ENCODE measurements around the gene RNF19B.

The RNF19B gene

GRCh38 chr1:32953495-32953894 is 11.1 kb downstream of the RNF19B start:
- H3K4me2 ChIP-seq (ENCODE audit: low read length) = no peak overlapping the region
- no peak overlapping the region for H2BK5ac ChIP-seq (ENCODE audit: low read length)
- H4K5ac ChIP-seq (ENCODE audit: low read length) = no peak overlapping the region
- no peak for DNase-seq
- no peak overlapping the region for H2AK5ac ChIP-seq (ENCODE audit: low read length)
- no peak overlapping the region for H3K23ac ChIP-seq (ENCODE audit: low read length)
- WGBS (ENCODE audit: extremely low coverage, insufficient coverage, low lambda C conversion rate) = no CpG with 5 or more reads among the region's 1 CpG
- H3K27me3 ChIP-seq (ENCODE audit: insufficient read depth, low read length, poor library complexity) = no peaks in the 10 kb centered on the region
- no peak overlapping the region for H3K4me3 ChIP-seq (ENCODE audit: low read length)
- H3K79me1 ChIP-seq (ENCODE audit: low read length) = peaks cover 3% of the 10 kb centered on the region
- H3K4ac ChIP-seq (ENCODE audit: low read depth, low read length) = no peak overlapping the region
- H3K79me2 ChIP-seq (ENCODE audit: control insufficient read depth, insufficient read depth, low read length) = no peaks in the 10 kb centered on the region
- no peak overlapping the region for H2BK120ac ChIP-seq (ENCODE audit: low read depth, low read length)
- no peak overlapping the region for H3K9ac ChIP-seq (ENCODE audit: low read length)
- H3K56ac ChIP-seq (ENCODE audit: low read length) = no peak overlapping the region
- no peaks in the 10 kb centered on the region for H3K4me1 ChIP-seq (ENCODE audit: control insufficient read depth, low read depth, low read length)
- no peak overlapping the region for H4K8ac ChIP-seq (ENCODE audit: low read depth, low read length)
- no peak overlapping the region for H3K27ac ChIP-seq (ENCODE audit: low read depth, low read length)
- no peak overlapping the region for H3K18ac ChIP-seq (ENCODE audit: low read length)
- H2BK15ac ChIP-seq (replicated peaks; ENCODE audit: low read depth) = no peak overlapping the region
- no peaks in the 10 kb centered on the region for H3K36me3 ChIP-seq (ENCODE audit: control insufficient read depth, insufficient read depth, low read length)

DNA sequence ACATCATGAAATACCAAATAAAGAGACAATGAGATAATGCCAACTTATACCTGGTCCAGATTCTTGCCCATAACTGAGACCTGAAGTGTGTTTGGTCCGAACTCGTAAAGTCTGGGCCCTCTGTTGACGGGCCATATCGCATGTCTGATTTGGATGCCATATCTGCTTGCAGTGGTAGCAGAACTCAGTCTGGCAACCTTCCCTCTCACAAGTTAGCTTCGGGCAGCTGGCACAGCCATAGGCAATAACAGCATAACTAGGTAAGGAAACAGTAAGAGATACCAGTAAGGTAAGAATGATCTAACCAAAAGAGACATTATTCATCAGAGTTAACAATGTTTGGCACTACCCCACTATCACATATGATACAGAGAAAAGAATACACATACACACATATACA is 15.1 kb downstream of the RNF19B start:
- no peaks in the 10 kb centered on the region for H3K27me3 ChIP-seq (ENCODE audit: insufficient read depth, low read length, poor library complexity)
- no peaks in the 10 kb centered on the region for H3K79me1 ChIP-seq (ENCODE audit: low read length)
- no peak overlapping the region for H2BK15ac ChIP-seq (replicated peaks; ENCODE audit: low read depth)
- H3K23ac ChIP-seq (ENCODE audit: low read length) = no peak overlapping the region
- no peak overlapping the region for H4K8ac ChIP-seq (ENCODE audit: low read depth, low read length)
- H2BK5ac ChIP-seq (ENCODE audit: low read length) = no peak overlapping the region
- H4K5ac ChIP-seq (ENCODE audit: low read length) = no peak overlapping the region
- H3K9ac ChIP-seq (ENCODE audit: low read length) = no peak overlapping the region
- no peak overlapping the region for H3K4me3 ChIP-seq (ENCODE audit: low read length)
- DNase-seq = no peak
- no peak overlapping the region for H2AK5ac ChIP-seq (ENCODE audit: low read length)
- H3K27ac ChIP-seq (ENCODE audit: low read depth, low read length) = no peak overlapping the region
- no peak overlapping the region for H3K56ac ChIP-seq (ENCODE audit: low read length)
- no CpG with 5 or more reads among the region's 5 CpGs for WGBS (ENCODE audit: extremely low coverage, insufficient coverage, low lambda C conversion rate)
- H3K36me3 ChIP-seq (ENCODE audit: control insufficient read depth, insufficient read depth, low read length) = no peaks in the 10 kb centered on the region
- no peak overlapping the region for H2BK120ac ChIP-seq (ENCODE audit: low read depth, low read length)
- no peaks in the 10 kb centered on the region for H3K4me1 ChIP-seq (ENCODE audit: control insufficient read depth, low read depth, low read length)
- H3K4ac ChIP-seq (ENCODE audit: low read depth, low read length) = no peak overlapping the region
- no peaks in the 10 kb centered on the region for H3K79me2 ChIP-seq (ENCODE audit: control insufficient read depth, insufficient read depth, low read length)
- H3K4me2 ChIP-seq (ENCODE audit: low read length) = no peak overlapping the region
- H3K18ac ChIP-seq (ENCODE audit: low read length) = no peak overlapping the region

DNA sequence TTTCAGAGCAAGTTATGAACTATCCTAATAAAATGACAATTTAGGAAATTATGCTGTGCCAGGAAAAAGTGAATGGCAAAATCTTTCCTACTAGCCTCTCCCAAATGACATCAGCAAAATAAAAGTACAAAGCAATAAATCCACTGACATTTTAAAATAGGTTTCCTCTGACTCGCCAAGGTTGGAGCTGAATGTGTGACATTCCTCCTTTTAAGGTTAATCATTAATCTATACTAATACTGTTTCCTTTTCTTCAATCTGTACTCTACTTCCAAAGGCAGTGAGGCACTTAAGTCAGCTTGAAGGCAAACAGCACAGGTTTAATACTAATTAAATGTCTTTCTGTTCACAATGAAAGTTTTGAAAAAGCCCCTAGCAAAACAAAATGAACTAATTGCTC is 15.7 kb downstream of the RNF19B start:
- Histone ChIP-seq H3K27ac (ENCODE audit: low read depth, low read length) (no peak overlapping the region), H3K18ac (ENCODE audit: low read length) (no peak overlapping the region), H2AK5ac (ENCODE audit: low read length) (no peak overlapping the region), H3K4me1 (ENCODE audit: control insufficient read depth, low read depth, low read length) (no peaks in the 10 kb centered on the region), H3K4me3 (ENCODE audit: low read length) (no peak overlapping the region), H3K79me2 (ENCODE audit: control insufficient read depth, insufficient read depth, low read length) (no peaks in the 10 kb centered on the region), H3K36me3 (ENCODE audit: control insufficient read depth, insufficient read depth, low read length) (no peaks in the 10 kb centered on the region), H3K27me3 (ENCODE audit: insufficient read depth, low read length, poor library complexity) (no peaks in the 10 kb centered on the region), H2BK15ac (replicated peaks; ENCODE audit: low read depth) (no peak overlapping the region), H3K9ac (ENCODE audit: low read length) (no peak overlapping the region), H3K56ac (ENCODE audit: low read length) (no peak overlapping the region), H3K79me1 (ENCODE audit: low read length) (no peaks in the 10 kb centered on the region), H4K5ac (ENCODE audit: low read length) (no peak overlapping the region), H2BK120ac (ENCODE audit: low read depth, low read length) (no peak overlapping the region), H3K23ac (ENCODE audit: low read length) (no peak overlapping the region), H4K8ac (ENCODE audit: low read depth, low read length) (no peak overlapping the region), H3K4me2 (ENCODE audit: low read length) (no peak overlapping the region), H3K4ac (ENCODE audit: low read depth, low read length) (no peak overlapping the region), H2BK5ac (ENCODE audit: low read length) (no peak overlapping the region)
- no CpG with 5 or more reads among the region's 1 CpG for WGBS (ENCODE audit: extremely low coverage, insufficient coverage, low lambda C conversion rate)
- no peak for DNase-seq

DNA sequence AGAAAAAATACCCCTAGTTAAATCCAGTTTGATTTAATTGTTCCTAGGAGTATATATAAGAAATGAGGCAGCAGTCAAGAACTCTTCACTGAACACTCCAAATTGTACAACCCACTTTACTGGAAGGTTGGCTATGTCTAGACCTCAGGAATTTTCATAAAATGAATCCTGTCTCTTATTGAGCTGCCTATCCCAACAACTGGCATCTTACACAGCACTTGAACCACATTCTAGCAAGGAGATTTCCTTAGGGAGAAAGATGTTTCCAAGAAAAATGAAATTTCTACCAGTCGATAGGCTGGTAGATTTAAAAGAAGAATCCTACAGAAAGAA is 16.3 kb downstream of the RNF19B start:
- Histone ChIP-seq H3K79me1 (ENCODE audit: low read length) (no peaks in the 10 kb centered on the region), H3K4me1 (ENCODE audit: control insufficient read depth, low read depth, low read length) (no peaks in the 10 kb centered on the region), H3K4ac (ENCODE audit: low read depth, low read length) (no peak overlapping the region), H3K4me2 (ENCODE audit: low read length) (no peak overlapping the region), H3K27me3 (ENCODE audit: insufficient read depth, low read length, poor library complexity) (no peaks in the 10 kb centered on the region), H3K79me2 (ENCODE audit: control insufficient read depth, insufficient read depth, low read length) (no peaks in the 10 kb centered on the region), H3K27ac (ENCODE audit: low read depth, low read length) (no peak overlapping the region), H4K8ac (ENCODE audit: low read depth, low read length) (no peak overlapping the region), H2BK5ac (ENCODE audit: low read length) (no peak overlapping the region), H2BK120ac (ENCODE audit: low read depth, low read length) (peak overlapping the region; percentile 45), H2AK5ac (ENCODE audit: low read length) (no peak overlapping the region), H2BK15ac (replicated peaks; ENCODE audit: low read depth) (no peak overlapping the region), H3K23ac (ENCODE audit: low read length) (no peak overlapping the region), H4K5ac (ENCODE audit: low read length) (no peak overlapping the region), H3K56ac (ENCODE audit: low read length) (no peak overlapping the region), H3K18ac (ENCODE audit: low read length) (no peak overlapping the region), H3K4me3 (ENCODE audit: low read length) (no peak overlapping the region), H3K36me3 (ENCODE audit: control insufficient read depth, insufficient read depth, low read length) (no peaks in the 10 kb centered on the region), H3K9ac (ENCODE audit: low read length) (no peak overlapping the region)
- no peak for DNase-seq
- no CpG with 5 or more reads among the region's 1 CpG for WGBS (ENCODE audit: extremely low coverage, insufficient coverage, low lambda C conversion rate)

- no peaks in the 10 kb centered on the region for H3K36me3 ChIP-seq (ENCODE audit: control insufficient read depth, insufficient read depth, low read length)
- H3K4me1 ChIP-seq (ENCODE audit: control insufficient read depth, low read depth, low read length) = no peaks in the 10 kb centered on the region
Measured at GRCh38 chr1:32947669-32948389, 16.8 kb downstream of the RNF19B start.

DNA sequence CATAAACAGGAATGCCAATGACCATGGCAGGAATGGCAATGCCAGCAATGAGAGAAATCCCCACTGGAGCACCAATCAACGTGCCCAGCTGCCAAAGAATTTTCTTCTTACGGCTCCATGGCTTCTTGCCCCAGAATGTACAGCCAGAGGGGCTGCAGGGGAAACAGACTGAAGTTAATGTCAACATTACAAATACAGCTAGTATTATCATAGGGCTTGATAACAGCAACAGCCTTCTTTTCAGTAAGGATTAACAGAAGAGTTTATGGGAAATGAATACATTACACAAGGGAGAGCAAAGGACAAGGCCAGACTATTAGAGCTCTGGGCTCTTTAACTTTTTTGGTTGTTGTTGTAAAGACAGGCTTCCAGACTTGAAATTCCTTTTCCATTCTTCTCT is 18.2 kb downstream of the RNF19B start:
- no peak overlapping the region for H3K23ac ChIP-seq (ENCODE audit: low read length)
- no peak overlapping the region for H2BK15ac ChIP-seq (replicated peaks; ENCODE audit: low read depth)
- DNase-seq = no peak
- no CpG with 5 or more reads among the region's 2 CpGs for WGBS (ENCODE audit: extremely low coverage, insufficient coverage, low lambda C conversion rate)
- no peaks in the 10 kb centered on the region for H3K79me1 ChIP-seq (ENCODE audit: low read length)
- no peak overlapping the region for H2BK5ac ChIP-seq (ENCODE audit: low read length)
- H3K9ac ChIP-seq (ENCODE audit: low read length) = no peak overlapping the region
- H2AK5ac ChIP-seq (ENCODE audit: low read length) = no peak overlapping the region
- no peak overlapping the region for H3K56ac ChIP-seq (ENCODE audit: low read length)
- no peaks in the 10 kb centered on the region for H3K36me3 ChIP-seq (ENCODE audit: control insufficient read depth, insufficient read depth, low read length)
- H2BK120ac ChIP-seq (ENCODE audit: low read depth, low read length) = no peak overlapping the region
- H4K5ac ChIP-seq (ENCODE audit: low read length) = no peak overlapping the region
- no peak overlapping the region for H3K27ac ChIP-seq (ENCODE audit: low read depth, low read length)
- no peak overlapping the region for H3K4me2 ChIP-seq (ENCODE audit: low read length)
- H3K18ac ChIP-seq (ENCODE audit: low read length) = no peak overlapping the region
- H3K4me1 ChIP-seq (ENCODE audit: control insufficient read depth, low read depth, low read length) = no peaks in the 10 kb centered on the region
- no peaks in the 10 kb centered on the region for H3K79me2 ChIP-seq (ENCODE audit: control insufficient read depth, insufficient read depth, low read length)
- no peak overlapping the region for H3K4ac ChIP-seq (ENCODE audit: low read depth, low read length)
- no peak overlapping the region for H4K8ac ChIP-seq (ENCODE audit: low read depth, low read length)
- H3K27me3 ChIP-seq (ENCODE audit: insufficient read depth, low read length, poor library complexity) = no peaks in the 10 kb centered on the region
- no peak overlapping the region for H3K4me3 ChIP-seq (ENCODE audit: low read length)

More at GRCh38 chr1:32947669-32948389, 16.8 kb downstream of the RNF19B start:
- H2BK5ac ChIP-seq (ENCODE audit: low read length) = no peak overlapping the region
- H3K9ac ChIP-seq (ENCODE audit: low read length) = no peak overlapping the region
- H3K56ac ChIP-seq (ENCODE audit: low read length) = no peak overlapping the region
- peak; percentile 62 for DNase-seq
- no peak overlapping the region for H3K18ac ChIP-seq (ENCODE audit: low read length)
- no peak overlapping the region for H4K8ac ChIP-seq (ENCODE audit: low read depth, low read length)
- no peak overlapping the region for H3K4ac ChIP-seq (ENCODE audit: low read depth, low read length)
- H2BK15ac ChIP-seq (replicated peaks; ENCODE audit: low read depth) = no peak overlapping the region
- no peaks in the 10 kb centered on the region for H3K79me2 ChIP-seq (ENCODE audit: control insufficient read depth, insufficient read depth, low read length)
- no peaks in the 10 kb centered on the region for H3K27me3 ChIP-seq (ENCODE audit: insufficient read depth, low read length, poor library complexity)
- WGBS (ENCODE audit: extremely low coverage, insufficient coverage, low lambda C conversion rate) = no CpG with 5 or more reads among the region's 6 CpGs
- H2BK120ac ChIP-seq (ENCODE audit: low read depth, low read length) = no peak overlapping the region
- no peak overlapping the region for H3K27ac ChIP-seq (ENCODE audit: low read depth, low read length)
- H3K79me1 ChIP-seq (ENCODE audit: low read length) = no peaks in the 10 kb centered on the region
- no peak overlapping the region for H2AK5ac ChIP-seq (ENCODE audit: low read length)
- no peak overlapping the region for H3K4me2 ChIP-seq (ENCODE audit: low read length)
- no peak overlapping the region for H3K23ac ChIP-seq (ENCODE audit: low read length)
- H3K4me3 ChIP-seq (ENCODE audit: low read length) = no peak overlapping the region
- no peak overlapping the region for H4K5ac ChIP-seq (ENCODE audit: low read length)
